ENCODE results near the gene MCM6. TPM values are rescaled to one million over a fixed set of nuclear protein-coding genes. Genes with fewer than 3 reads are reported as not detected.

The MCM6 gene
- total RNA-seq, 1 experiment from 2014 or later, result 113 TPM

- H3K79me1 ChIP-seq (ENCODE audit: insufficient read depth, low read depth, low read length, poor library complexity, severe bottlenecking), result no peaks in the 10 kb centered on the region
- H2BK20ac ChIP-seq (ENCODE audit: low read depth, low read length, poor library complexity, severe bottlenecking), result no peak overlapping the region
- no peak overlapping the region for H2BK5ac ChIP-seq (ENCODE audit: insufficient read length, low read length)
- H3K14ac ChIP-seq (ENCODE audit: insufficient read depth, low read length), result no peak overlapping the region
- H3K23ac ChIP-seq (ENCODE audit: insufficient read length, low read depth, low read length), result no peak overlapping the region
- H3K4me1 ChIP-seq (ENCODE audit: insufficient read depth, low read length), result no peaks in the 10 kb centered on the region
- no peaks in the 10 kb centered on the region for H3K4me1 Mint-ChIP-seq
- WGBS (ENCODE audit: extremely low coverage, insufficient read length, low lambda C conversion rate), result no CpG with 5 or more reads among the region's 13 CpGs
- H3K18ac ChIP-seq (ENCODE audit: insufficient read length, low read depth, low read length), result no peak overlapping the region
- no peak overlapping the region for H3K27ac Mint-ChIP-seq
- no peak overlapping the region for H3K4me2 ChIP-seq (ENCODE audit: insufficient read depth, insufficient read length, low read length)
- H3K4ac ChIP-seq (ENCODE audit: low read depth, low read length), result no peak overlapping the region
- no peak overlapping the region for H2BK120ac ChIP-seq (ENCODE audit: low read depth, low read length, poor library complexity, severe bottlenecking)
- H4K8ac ChIP-seq (replicated peaks; ENCODE audit: insufficient read length, low read depth, low read length), result no peak overlapping the region
- H3K36me3 Mint-ChIP-seq (ENCODE audit: insufficient read depth in 1 of 3, low read depth in 3 of 3), result no peaks in the 10 kb centered on the region
- no peak overlapping the region for H3K9ac ChIP-seq (ENCODE audit: extremely low read depth, insufficient read length, low read length)
- no peaks in the 10 kb centered on the region for H4K20me1 ChIP-seq (ENCODE audit: control insufficient read depth, insufficient read depth, insufficient read length)
- H3K4me3 Mint-ChIP-seq, result no peak overlapping the region
- DNase-seq, result no peak
- H3K9me3 Mint-ChIP-seq, result no peaks in the 10 kb centered on the region
- H3K79me2 ChIP-seq (ENCODE audit: insufficient read depth, low read length), result no peaks in the 10 kb centered on the region
- no peak overlapping the region for H3T11ph ChIP-seq (ENCODE audit: low read length)
- H3K9me3 ChIP-seq (ENCODE audit: control insufficient read depth, low read depth, low read length), result no peaks in the 10 kb centered on the region
- H4K91ac ChIP-seq (ENCODE audit: insufficient read length, low read depth, low read length), result no peak overlapping the region
- no peaks in the 10 kb centered on the region; the same call in 1 of the 2 replicates for H3K27me3 Mint-ChIP-seq (ENCODE audit: low read depth)
- no peak for TF ChIP-seq CTCF (conservative IDR thresholded peaks at IDR 0.05)
- no peak overlapping the region for H4K5ac ChIP-seq (ENCODE audit: insufficient read length, low read depth, low read length)
- no peaks in the 10 kb centered on the region for H3K23me2 ChIP-seq (ENCODE audit: insufficient read length, low read depth, low read length, poor library complexity, severe bottlenecking)
- H3K27me3 ChIP-seq (ENCODE audit: insufficient read depth, low read length), result no peaks in the 10 kb centered on the region
- H2AFZ ChIP-seq (ENCODE audit: low read length), result no peak overlapping the region
- no peak overlapping the region for H2AK5ac ChIP-seq (ENCODE audit: insufficient read length, low read length)
- H3K56ac ChIP-seq (ENCODE audit: insufficient read length, low read depth, low read length), result no peak overlapping the region
- H2BK15ac ChIP-seq (ENCODE audit: low read depth, low read length), result no peak overlapping the region
- H3K27ac ChIP-seq (ENCODE audit: insufficient read length, low read depth, low read length), result no peak overlapping the region
- no peak overlapping the region for H2BK12ac ChIP-seq (ENCODE audit: insufficient read length, low read depth, low read length)
These were observed 46.7 kb downstream of the MCM6 start for GRCh38 chr2:135829378-135830135.

All from H9 (cell line).